ENCODE measurements around the gene PLP1. TPM values are rescaled to one million over a fixed set of nuclear protein-coding genes. Genes with fewer than 3 reads are reported as not detected.
"Not testable (repeated sequence)": the region's sequence is repeated elsewhere in the genome, so short reads cannot be mapped to it uniquely, and the experiment has no call there.

Gene PLP1
- total RNA-seq, 2 experiments from 2014 or later = not detected

DNA sequence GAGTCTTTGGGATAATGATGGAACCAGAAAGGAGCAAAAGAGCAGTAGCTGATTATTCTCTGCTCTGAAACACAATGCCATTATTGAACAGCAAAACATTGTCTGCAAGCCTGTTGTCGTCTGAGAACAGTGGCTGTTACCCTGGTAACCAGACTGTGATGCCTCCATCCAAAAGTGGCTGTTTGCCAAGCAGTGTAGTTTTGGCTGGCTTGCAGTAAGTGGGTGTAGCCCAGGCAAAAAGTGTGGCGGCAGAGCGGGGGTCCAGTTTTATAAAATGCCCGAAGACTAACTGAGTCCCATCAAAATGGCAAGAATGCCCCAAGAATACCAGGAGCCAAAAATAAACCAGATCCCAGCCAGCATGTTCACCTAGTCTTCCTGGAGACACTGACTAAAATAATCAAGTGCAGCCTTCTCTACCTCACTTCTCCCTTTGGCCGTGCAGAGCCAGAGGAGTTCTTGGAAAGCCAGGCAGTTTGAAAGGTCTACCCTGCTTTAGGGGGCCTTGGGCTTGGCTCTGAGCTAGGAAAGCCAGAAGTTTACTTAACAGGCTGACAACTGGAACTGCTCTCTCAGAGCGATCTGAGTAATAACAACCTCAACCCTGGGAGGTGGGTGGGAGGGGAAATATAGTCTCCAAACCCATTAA lies 2.6 kb downstream of the PLP1 start:
- POLR2A ChIA-PET = interaction anchor here (0.6 kb wide), 1 partner anchor 142 kb away, joined by 3 read pairs; no protein-coding TSS in a partner anchor
- CTCF ChIA-PET = no interaction called here

GRCh38 chrX:103780336-103781061 lies 3.9 kb downstream of the PLP1 start:
- CTCF ChIA-PET = no interaction called here
- POLR2A ChIA-PET = interaction anchor here (0.6 kb wide), 1 partner anchor 10 kb away, joined by 4 read pairs; no protein-coding TSS in a partner anchor

- ChIA-PET CTCF (no interaction called here), POLR2A (no interaction called here)
Observed at GRCh38 chrX:103781062-103781402, 4.4 kb downstream of the PLP1 start.

DNA sequence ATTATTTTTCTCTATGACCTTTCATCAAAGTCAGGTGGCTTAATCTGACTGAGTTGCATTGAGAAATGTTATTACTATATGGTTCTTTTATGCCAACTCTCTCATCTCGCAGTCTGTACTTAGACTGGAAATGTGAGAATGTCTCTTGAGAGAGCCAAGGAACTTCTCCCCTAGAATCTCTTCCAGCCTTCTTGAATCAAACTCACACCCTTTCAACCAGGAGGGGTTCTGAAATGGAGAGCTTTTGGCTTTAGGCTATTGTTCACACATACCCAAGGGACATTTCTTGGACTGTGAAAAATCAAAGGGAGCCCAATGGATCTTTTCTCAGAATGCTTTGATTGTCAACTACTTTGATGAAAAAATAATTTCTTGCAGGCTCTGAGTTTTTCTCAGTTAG lies 5.1 kb downstream of the PLP1 start:
- ChIA-PET POLR2A (no interaction called here), CTCF (no interaction called here)

DNA sequence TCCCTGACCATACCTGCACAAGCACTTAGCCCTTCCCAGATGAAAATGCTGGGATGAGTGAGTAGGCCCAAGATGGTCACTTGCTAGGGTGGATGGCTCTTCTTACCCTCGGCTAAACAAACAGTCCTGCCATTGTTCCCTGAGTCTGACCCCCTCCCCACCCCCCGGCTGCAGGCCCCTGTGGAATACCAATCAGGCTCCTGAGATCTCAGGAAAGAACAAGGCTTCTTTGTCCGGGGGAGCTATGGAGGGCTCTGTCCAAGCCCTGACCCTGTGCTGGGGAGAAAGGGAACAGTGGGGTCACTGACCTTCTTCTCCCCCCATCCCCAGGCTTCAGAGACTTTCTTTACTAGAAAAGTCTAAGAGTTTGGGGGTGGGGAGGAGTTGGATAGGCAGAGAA lies 6.0 kb downstream of the PLP1 start:
- ChIA-PET POLR2A (no interaction called here), CTCF (no interaction called here)

DNA sequence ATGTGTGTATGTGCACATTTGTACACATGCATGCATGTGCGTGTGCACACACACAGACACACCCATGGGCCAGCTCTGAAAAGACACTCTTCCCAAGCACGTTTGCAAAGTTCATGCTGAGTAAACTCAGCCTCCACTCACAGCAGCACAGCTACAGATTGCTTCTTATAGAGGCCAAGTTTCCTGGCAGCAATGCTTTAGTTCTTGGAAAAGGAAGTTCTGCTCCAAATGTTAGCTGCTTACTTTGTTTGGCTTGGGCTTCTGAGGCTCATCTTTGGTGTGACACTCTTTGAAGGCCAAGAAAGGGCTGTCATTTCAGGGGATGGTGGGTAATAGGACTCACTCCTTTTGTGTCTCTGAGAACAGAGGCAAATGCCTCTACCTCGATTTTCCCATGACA lies 6.6 kb downstream of the PLP1 start:
- ChIA-PET POLR2A (no interaction called here), CTCF (no interaction called here)

DNA sequence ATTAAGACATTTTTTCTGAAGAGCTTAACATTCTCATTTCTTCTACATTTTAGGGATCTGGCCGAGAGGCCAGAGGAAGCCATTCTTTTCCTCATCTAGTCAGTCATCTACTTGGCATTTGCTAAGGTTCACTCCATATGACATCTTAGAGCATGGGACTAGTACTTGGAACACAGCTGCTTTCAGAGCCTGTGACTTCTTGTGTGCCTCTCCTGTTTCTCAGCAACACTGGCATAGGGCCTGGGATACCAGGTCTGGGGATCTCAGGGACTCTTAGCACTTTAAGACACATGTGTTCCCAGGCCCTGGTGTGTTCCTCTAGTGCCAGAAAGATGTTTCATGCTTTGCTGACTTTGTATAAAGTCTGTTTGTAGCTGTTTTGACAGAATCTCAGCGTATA lies 7.3 kb downstream of the PLP1 start:
- ChIA-PET CTCF (no interaction called here), POLR2A (no interaction called here)

GRCh38 chrX:103789004-103789403 lies 12.4 kb downstream of the PLP1 start:
- ChIA-PET CTCF (no interaction called here), POLR2A (no interaction called here)

- ChIA-PET POLR2A (no interaction called here), CTCF (no interaction called here)
Observed at GRCh38 chrX:103791228-103791627, 14.6 kb downstream of the PLP1 start.

GRCh38 chrX:103791826-103792485 lies 15.3 kb downstream of the PLP1 start:
- ChIA-PET POLR2A (no interaction called here), CTCF (no interaction called here)

GRCh38 chrX:103792916-103793544 lies 16.4 kb downstream of the PLP1 start:
- CTCF ChIA-PET = no interaction called here
- POLR2A ChIA-PET = no interaction called here

DNA sequence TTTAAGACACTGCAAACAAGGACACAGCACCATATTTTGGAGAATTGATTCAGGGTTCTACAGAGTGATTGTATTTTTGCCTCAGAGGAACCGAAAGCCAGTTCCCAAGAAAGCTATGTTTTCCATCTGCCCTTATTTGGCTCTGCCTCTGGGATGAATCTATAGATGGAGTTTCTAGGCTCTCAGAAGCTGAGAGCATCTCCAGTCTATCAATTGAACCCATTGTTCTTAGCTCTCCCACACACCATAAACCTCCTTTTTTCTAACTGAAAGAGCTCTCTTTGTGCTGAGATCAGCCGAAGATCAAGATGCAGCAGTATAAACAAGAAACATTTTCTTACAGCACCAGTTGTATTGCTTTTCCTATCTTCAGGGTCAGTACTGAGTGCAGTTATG lies 16.9 kb downstream of the PLP1 start:
- ChIA-PET POLR2A (no interaction called here), CTCF (no interaction called here)

DNA sequence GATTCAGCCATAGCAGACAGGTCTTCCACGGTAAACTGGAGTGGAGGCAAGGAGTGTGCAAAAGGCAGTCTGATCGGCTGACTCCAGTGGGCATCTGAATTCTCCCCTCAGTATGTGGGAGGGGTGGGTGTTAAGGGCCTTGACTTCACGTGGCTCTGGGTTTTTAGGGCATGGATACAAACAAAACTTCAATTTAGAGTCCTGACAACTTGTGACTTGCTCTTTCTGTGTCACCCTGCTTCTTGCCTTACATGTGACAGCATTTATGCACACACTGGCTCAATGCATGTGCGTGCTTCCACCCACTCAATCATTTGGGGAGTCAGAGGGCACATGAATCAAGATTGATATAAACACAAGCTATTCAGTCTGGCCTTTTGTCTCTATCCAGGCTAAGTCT lies 17.5 kb downstream of the PLP1 start:
- ChIA-PET CTCF (no interaction called here), POLR2A (no interaction called here)

- ChIA-PET POLR2A (interaction anchor here (0.5 kb wide), 1 partner anchor 486 kb away, joined by 5 read pairs; no protein-coding TSS in a partner anchor), CTCF (no interaction called here)
Observed at GRCh38 chrX:103797691-103798090, 21.1 kb downstream of the PLP1 start.

DNA sequence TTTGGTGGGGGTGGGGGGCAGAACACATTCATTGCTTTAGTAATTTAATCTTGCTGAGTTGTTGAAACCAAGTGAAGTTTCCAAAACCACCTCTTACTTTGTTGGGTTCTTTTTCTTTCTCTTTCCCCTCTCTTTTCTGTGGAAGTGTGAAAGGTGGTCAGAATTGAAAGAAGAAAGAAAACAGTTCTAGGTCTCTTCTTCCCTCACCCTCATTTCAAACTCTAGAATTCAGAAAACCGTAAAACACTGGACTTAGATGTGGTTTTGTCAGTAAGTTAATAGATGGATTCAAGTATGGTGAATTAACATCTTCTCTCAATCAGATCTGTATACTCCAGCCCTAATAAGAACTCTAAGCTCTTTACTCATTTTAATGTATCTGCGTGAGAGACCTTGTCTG lies 23.7 kb downstream of the PLP1 start:
- CTCF ChIA-PET = no interaction called here
- POLR2A ChIA-PET = no interaction called here

DNA sequence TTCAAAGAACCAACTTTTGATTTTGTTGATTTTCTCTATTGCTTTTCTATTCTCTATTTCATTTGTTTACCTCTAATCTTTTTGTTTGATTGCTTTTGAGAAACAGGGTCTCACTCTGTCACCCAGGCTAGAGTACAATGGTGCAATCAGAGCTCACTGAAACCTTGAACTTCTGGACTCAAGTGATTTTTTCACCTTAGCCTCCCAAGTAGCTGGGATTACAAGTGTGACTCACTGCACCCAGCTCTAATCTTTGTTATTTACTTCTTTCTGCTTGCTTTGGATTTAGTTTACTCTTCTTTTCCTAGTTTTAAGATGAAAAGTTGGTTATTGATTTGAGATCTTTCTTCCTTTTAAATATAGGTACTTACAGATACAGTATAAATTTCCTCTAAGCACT lies 29.2 kb downstream of the PLP1 start:
- CTCF ChIA-PET = no interaction called here
- POLR2A ChIA-PET = no interaction called here

- ChIA-PET POLR2A (no interaction called here), CTCF (no interaction called here)
Observed at GRCh38 chrX:103806862-103807474, 30.3 kb downstream of the PLP1 start.

DNA sequence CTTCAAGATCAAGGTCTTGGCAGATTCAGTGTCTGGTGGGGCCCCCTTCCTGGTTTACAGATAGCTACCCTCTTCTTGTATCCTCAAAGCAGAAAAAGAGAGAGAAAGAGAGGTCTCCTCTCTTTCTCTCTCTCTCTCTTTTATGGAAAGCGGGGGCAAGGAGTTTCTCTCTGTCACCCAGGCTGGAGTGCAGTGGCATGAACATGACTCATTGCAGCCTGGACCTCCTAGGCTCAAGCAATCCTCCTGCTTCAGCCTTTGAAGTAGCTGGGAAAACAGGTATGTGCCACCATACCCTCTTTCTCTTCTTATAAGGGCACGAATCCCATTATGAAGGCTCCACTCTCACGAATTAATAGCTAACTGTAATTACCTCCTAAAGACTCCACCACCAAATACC lies 35.2 kb downstream of the PLP1 start:
- CTCF ChIA-PET = no interaction called here
- POLR2A ChIA-PET = no interaction called here

DNA sequence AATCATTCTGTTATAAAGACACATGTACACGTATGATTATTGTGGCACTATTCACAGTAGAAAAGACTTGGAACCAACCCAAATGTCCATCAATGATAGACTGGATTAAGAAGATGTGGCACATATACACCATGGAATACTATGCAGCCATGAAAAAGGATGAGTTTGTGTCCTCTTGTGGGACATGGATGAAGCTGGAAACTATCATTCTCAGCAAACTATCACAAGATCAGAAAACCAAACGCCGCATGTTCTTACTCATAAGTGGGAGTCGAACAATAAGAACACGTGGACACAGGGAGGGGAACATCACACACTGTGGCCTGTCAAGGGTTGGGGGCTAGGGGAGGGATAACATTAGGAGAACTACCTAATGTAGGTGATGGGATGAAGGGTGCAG lies 40.5 kb downstream of the PLP1 start:
- POLR2A ChIA-PET, CTCF ChIA-PET: not testable (repeated sequence)

GRCh38 chrX:103817502-103817901 lies 40.9 kb downstream of the PLP1 start:
- POLR2A ChIA-PET = no interaction called here
- CTCF ChIA-PET = no interaction called here

Data from activated CD8-positive, alpha-beta memory T cell treated with anti-CD3 and anti-CD28 coated beads for 36 hours (primary cell).